BLaER1 (cell line): Measurements from ENCODE around the gene SCFD2.
"Not testable (repeated sequence)": the region's sequence is repeated elsewhere in the genome, so short reads cannot be mapped to it uniquely, and the experiment has no call there.

ENCODE experiments used
- H3K27ac ChIP-seq: shearing (Covaris generic); formaldehyde crosslinking; 2 replicates; pipeline ENCODE4 v1.8.1; 2022
- H3K27me3 ChIP-seq: shearing (Covaris generic); formaldehyde crosslinking; 2 replicates; pipeline ENCODE4 v1.8.1; 2022
- H3K36me3 ChIP-seq: shearing (Covaris generic); formaldehyde crosslinking; 2 replicates; pipeline ENCODE4 v1.8.1; 2022
- H3K4me1 ChIP-seq: shearing (Covaris generic); formaldehyde crosslinking; 2 replicates; pipeline ENCODE4 v1.8.1; 2022
- H3K4me2 ChIP-seq: shearing (Covaris generic); formaldehyde crosslinking; 2 replicates; pipeline ENCODE4 v1.8.1; 2022
- H3K4me3 ChIP-seq: shearing (Covaris generic); formaldehyde crosslinking; 2 replicates; pipeline ENCODE4 v1.8.1; 2022
- H3K9ac ChIP-seq: shearing (Covaris generic); formaldehyde crosslinking; 2 replicates; pipeline ENCODE4 v1.8.1; 2022
- H3K9me3 ChIP-seq: shearing (Covaris generic); formaldehyde crosslinking; 2 replicates; pipeline ENCODE4 v1.8.1; 2022
- H4K20me1 ChIP-seq: shearing (Covaris generic); formaldehyde crosslinking; 2 replicates; pipeline ENCODE4 v1.8.1; 2022
- Cebpa-rat ChIP-seq: shearing (Covaris generic); IDR thresholded peaks from 2 replicates; pipeline ENCODE4 v1.8.1; 2022

Gene SCFD2

GRCh38 chr4:53183754-53184153 is 182.1 kb downstream of the SCFD2 start:
- peaks cover 8% of the 10 kb centered on the region; the same call in 1 of the 2 replicates for H3K9me3 ChIP-seq
- H3K27ac ChIP-seq, result no peak overlapping the region
- no peaks in the 10 kb centered on the region for H4K20me1 ChIP-seq
- TF ChIP-seq Cebpa-rat, result no peak
- no peak overlapping the region for H3K9ac ChIP-seq
- no peak overlapping the region for H3K4me3 ChIP-seq
- no peak overlapping the region for H3K4me2 ChIP-seq
- no peaks in the 10 kb centered on the region for H3K36me3 ChIP-seq
- H3K27me3 ChIP-seq, result no peaks in the 10 kb centered on the region
- no peaks in the 10 kb centered on the region for H3K4me1 ChIP-seq

GRCh38 chr4:53177751-53178150 is 188.1 kb downstream of the SCFD2 start:
- not testable (repeated sequence) for H4K20me1 ChIP-seq, H3K36me3 ChIP-seq, H3K27ac ChIP-seq, H3K27me3 ChIP-seq, H3K4me2 ChIP-seq, H3K9ac ChIP-seq, H3K4me1 ChIP-seq, H3K4me3 ChIP-seq
- peaks cover 42% of the 10 kb centered on the region for H3K9me3 ChIP-seq

GRCh38 chr4:53175640-53176039 is 190.2 kb downstream of the SCFD2 start:
- H3K36me3 ChIP-seq, result peaks cover 9% of the 10 kb centered on the region
- no peak overlapping the region for H3K4me2 ChIP-seq
- peaks cover 4% of the 10 kb centered on the region; the same call in 1 of the 2 replicates for H3K4me1 ChIP-seq
- H4K20me1 ChIP-seq, result no peaks in the 10 kb centered on the region
- no peak overlapping the region for H3K27ac ChIP-seq
- no peak for TF ChIP-seq Cebpa-rat
- peaks cover 42% of the 10 kb centered on the region for H3K9me3 ChIP-seq
- no peak overlapping the region for H3K9ac ChIP-seq
- no peak overlapping the region for H3K4me3 ChIP-seq
- no peaks in the 10 kb centered on the region for H3K27me3 ChIP-seq

- Histone ChIP-seq H3K4me2 (no peak overlapping the region), H3K9ac (no peak overlapping the region), H3K4me3 (no peak overlapping the region), H3K27me3 (no peaks in the 10 kb centered on the region), H4K20me1 (no peaks in the 10 kb centered on the region), H3K36me3 (peaks cover 9% of the 10 kb centered on the region), H3K27ac (no peak overlapping the region), H3K9me3 (peaks cover 42% of the 10 kb centered on the region), H3K4me1 (peaks cover 4% of the 10 kb centered on the region; the same call in 1 of the 2 replicates)
- no peak for TF ChIP-seq Cebpa-rat
Measured at GRCh38 chr4:53174823-53175222, 191.0 kb downstream of the SCFD2 start.

GRCh38 chr4:53173576-53173975 is 192.3 kb downstream of the SCFD2 start:
- H3K27ac ChIP-seq, result no peak overlapping the region
- peaks cover 4% of the 10 kb centered on the region; the same call in 1 of the 2 replicates for H3K4me1 ChIP-seq
- no peaks in the 10 kb centered on the region for H4K20me1 ChIP-seq
- H3K4me2 ChIP-seq, result no peak overlapping the region
- no peak overlapping the region for H3K4me3 ChIP-seq
- H3K27me3 ChIP-seq, result no peaks in the 10 kb centered on the region
- no peak for TF ChIP-seq Cebpa-rat
- peaks cover 36% of the 10 kb centered on the region for H3K9me3 ChIP-seq
- H3K9ac ChIP-seq, result no peak overlapping the region
- H3K36me3 ChIP-seq, result peaks cover 9% of the 10 kb centered on the region

- no peaks in the 10 kb centered on the region for H3K27me3 ChIP-seq
- H3K4me2 ChIP-seq, result no peak overlapping the region
- H3K9me3 ChIP-seq, result peaks cover 18% of the 10 kb centered on the region
- no peaks in the 10 kb centered on the region for H3K36me3 ChIP-seq
- H3K27ac ChIP-seq, result no peak overlapping the region
- H3K9ac ChIP-seq, result no peak overlapping the region
- H3K4me1 ChIP-seq, result peaks cover 4% of the 10 kb centered on the region; the same call in 1 of the 2 replicates
- no peak for TF ChIP-seq Cebpa-rat
- no peak overlapping the region for H3K4me3 ChIP-seq
- H4K20me1 ChIP-seq, result no peaks in the 10 kb centered on the region
Measured at GRCh38 chr4:53171797-53172196, 194.1 kb downstream of the SCFD2 start.

GRCh38 chr4:53169695-53170617 is 195.9 kb downstream of the SCFD2 start:
- Histone ChIP-seq H3K27ac (no peak overlapping the region), H3K9ac (no peak overlapping the region), H3K9me3 (peaks cover 13% of the 10 kb centered on the region), H3K4me1 (peaks cover 4% of the 10 kb centered on the region; the same call in 1 of the 2 replicates), H4K20me1 (no peaks in the 10 kb centered on the region), H3K4me3 (no peak overlapping the region), H3K36me3 (no peaks in the 10 kb centered on the region), H3K4me2 (no peak overlapping the region), H3K27me3 (no peaks in the 10 kb centered on the region)
- no peak for TF ChIP-seq Cebpa-rat

- no peak overlapping the region for H3K4me3 ChIP-seq
- H3K9me3 ChIP-seq, result peaks cover under 1% of the 10 kb centered on the region; the same call in 1 of the 2 replicates
- H3K4me2 ChIP-seq, result no peak overlapping the region
- no peak overlapping the region for H3K27ac ChIP-seq
- no peaks in the 10 kb centered on the region for H3K36me3 ChIP-seq
- H3K27me3 ChIP-seq, result no peaks in the 10 kb centered on the region
- no peak for TF ChIP-seq Cebpa-rat
- H4K20me1 ChIP-seq, result no peaks in the 10 kb centered on the region
- H3K4me1 ChIP-seq, result no peaks in the 10 kb centered on the region
- no peak overlapping the region for H3K9ac ChIP-seq
Measured at GRCh38 chr4:53168228-53168627, 197.6 kb downstream of the SCFD2 start.

GRCh38 chr4:53162969-53163368 is 202.9 kb downstream of the SCFD2 start:
- Histone ChIP-seq H3K27me3 (no peaks in the 10 kb centered on the region), H3K4me1 (no peaks in the 10 kb centered on the region), H3K9ac (no peak overlapping the region), H3K4me3 (no peak overlapping the region), H4K20me1 (no peaks in the 10 kb centered on the region), H3K36me3 (no peaks in the 10 kb centered on the region), H3K4me2 (no peak overlapping the region), H3K9me3 (0 out of 2 replicates have a peak, but pooled peaks cover 3% of the 10 kb centered on the region), H3K27ac (no peak overlapping the region)
- no peak for TF ChIP-seq Cebpa-rat

GRCh38 chr4:53161787-53162433 is 204.0 kb downstream of the SCFD2 start:
- H3K27ac ChIP-seq, result no peak overlapping the region
- H3K9ac ChIP-seq, result no peak overlapping the region
- no peak for TF ChIP-seq Cebpa-rat
- no peaks in the 10 kb centered on the region for H3K27me3 ChIP-seq
- H3K4me2 ChIP-seq, result no peak overlapping the region
- no peak overlapping the region for H3K4me3 ChIP-seq
- 0 out of 2 replicates have a peak, but pooled peaks cover 3% of the 10 kb centered on the region for H3K9me3 ChIP-seq
- H3K36me3 ChIP-seq, result no peaks in the 10 kb centered on the region
- no peaks in the 10 kb centered on the region for H3K4me1 ChIP-seq
- no peaks in the 10 kb centered on the region for H4K20me1 ChIP-seq
